Measurements from ENCODE around the gene FOXK1. TPM values are rescaled to one million over a fixed set of nuclear protein-coding genes. Genes with fewer than 3 reads are reported as not detected.
"Not testable (repeated sequence)": the region's sequence is repeated elsewhere in the genome, so short reads cannot be mapped to it uniquely, and the experiment has no call there.

Gene FOXK1
- total RNA-seq: 37.7 and 37.9 TPM in 2 replicates

GRCh38 chr7:4681886-4682620 is at the start of gene FOXK1:
TSS of gene FOXK1 (plus strand) at chr7:4682295. CDS start at chr7:4682309, 14 bp downstream.
- peak within 1 kb of the TSS; percentile 99 for H3K27ac Mint-ChIP-seq
- H3K36me3 Mint-ChIP-seq (ENCODE audit: low read depth): peaks cover 9% of the 10 kb centered on the region
- no peaks in the 10 kb centered on the region for H3K9me3 Mint-ChIP-seq
- peaks cover 28% of the 10 kb centered on the region for H3K4me1 Mint-ChIP-seq (ENCODE audit: low read depth)
- intact Hi-C loops (cut with micrococcal nuclease): loop anchor here (1.0 to 5.0 kb wide), 2 partner anchors 41 to 365 kb away; partner anchors contain the start of gene RBAK
- peak; percentile 75 for DNase-seq (ENCODE audit: low spot score)
- peak within 1 kb of the TSS; percentile 99 for H3K4me3 Mint-ChIP-seq
- H3K27me3 Mint-ChIP-seq (ENCODE audit: insufficient read depth): peaks cover 2% of the 10 kb centered on the region

DNA sequence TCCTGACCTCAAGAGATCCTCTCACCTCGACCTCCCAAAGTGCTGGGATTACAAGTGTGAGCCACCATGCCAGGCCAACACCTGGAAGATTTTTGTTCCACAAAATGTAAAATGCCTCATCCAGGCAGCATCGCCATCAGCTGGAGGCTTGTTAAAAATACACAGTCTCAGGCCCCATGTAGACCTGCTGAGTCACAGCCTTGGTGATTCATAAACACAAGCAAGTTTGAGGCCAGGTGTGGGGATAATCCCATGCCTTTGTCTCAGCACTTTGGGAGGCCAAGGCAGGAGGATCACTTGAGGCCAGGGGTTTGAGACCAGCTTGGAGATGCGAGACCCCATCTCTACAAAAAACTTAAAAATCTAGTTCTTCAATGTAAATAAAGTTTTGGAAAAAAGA is 49.1 kb upstream of the FOXK1 start:
- no peak for DNase-seq (ENCODE audit: low spot score)
- Mint-ChIP-seq H3K4me3 (no peak overlapping the region), H3K27ac (no peak overlapping the region), H3K9me3 (no peaks in the 10 kb centered on the region), H3K36me3 (ENCODE audit: low read depth) (no peaks in the 10 kb centered on the region), H3K4me1 (ENCODE audit: low read depth) (peaks cover 4% of the 10 kb centered on the region), H3K27me3 (ENCODE audit: insufficient read depth) (no peaks in the 10 kb centered on the region)
- intact Hi-C loops (cut with micrococcal nuclease): no loop called here

DNA sequence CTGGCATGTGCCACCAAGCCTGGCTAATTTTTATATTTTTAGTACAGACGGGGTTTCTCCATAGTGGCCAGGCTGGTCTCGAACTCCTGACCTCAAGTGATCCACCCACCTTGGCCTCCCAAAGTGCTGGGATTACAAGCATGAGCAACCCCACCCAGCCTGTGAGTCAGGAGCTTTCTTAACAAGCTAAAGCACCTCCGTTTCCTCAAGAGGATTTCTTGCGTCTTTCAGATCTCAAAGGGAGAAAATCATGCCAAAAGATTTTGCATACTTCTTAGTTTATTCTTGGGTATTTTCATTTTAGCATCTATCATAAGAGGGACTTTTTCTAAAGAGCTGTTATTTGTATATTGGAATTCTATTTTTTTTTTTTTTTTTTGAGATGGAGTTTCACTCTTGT is 47.9 kb upstream of the FOXK1 start:
- DNase-seq (ENCODE audit: low spot score): no peak
- no peak overlapping the region for H3K4me3 Mint-ChIP-seq
- intact Hi-C loops (cut with micrococcal nuclease): no loop called here
- no peaks in the 10 kb centered on the region for H3K36me3 Mint-ChIP-seq (ENCODE audit: low read depth)
- H3K27me3 Mint-ChIP-seq (ENCODE audit: insufficient read depth): no peaks in the 10 kb centered on the region
- no peak overlapping the region for H3K27ac Mint-ChIP-seq
- peaks cover 12% of the 10 kb centered on the region for H3K4me1 Mint-ChIP-seq (ENCODE audit: low read depth)
- H3K9me3 Mint-ChIP-seq: no peaks in the 10 kb centered on the region

DNA sequence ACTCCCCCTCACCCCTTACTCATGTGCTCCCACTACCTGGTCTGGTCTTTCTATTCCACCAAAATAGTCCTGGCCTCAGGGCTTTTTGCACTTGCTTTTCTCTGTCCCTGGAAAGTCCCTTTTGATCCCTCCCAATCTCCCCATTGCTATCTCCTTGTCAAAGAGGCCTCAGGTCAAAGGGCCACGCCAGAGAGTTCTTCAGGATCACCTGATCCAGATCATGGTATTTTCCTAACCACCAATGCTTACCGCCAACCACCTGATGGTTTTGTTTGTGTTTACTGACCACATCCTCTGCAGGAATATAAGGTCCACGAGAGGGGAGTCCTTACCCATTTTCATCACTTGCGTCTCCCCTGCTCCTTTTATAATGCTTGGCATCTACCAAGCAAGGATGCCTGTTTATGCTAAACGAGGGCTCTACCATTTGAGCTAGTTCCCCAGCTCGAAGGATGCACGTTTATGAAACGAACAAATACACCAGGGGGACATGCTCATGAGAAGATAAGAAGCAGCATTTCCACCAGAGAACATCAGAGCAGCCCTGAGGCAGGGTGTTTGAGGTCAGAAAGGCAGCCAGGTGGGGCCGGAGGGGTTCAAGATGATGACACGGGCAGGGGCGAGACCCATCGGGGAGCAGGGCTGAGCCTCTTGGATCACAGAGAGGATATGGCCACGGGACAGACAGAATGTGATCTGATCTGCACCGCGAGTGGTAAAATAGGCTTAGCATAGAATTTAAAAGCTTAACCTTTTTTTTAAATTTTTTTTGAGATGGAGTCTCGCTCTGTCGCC is 43.1 kb upstream of the FOXK1 start:
- peak overlapping the region; percentile 20 for H3K27ac Mint-ChIP-seq
- intact Hi-C loops (cut with micrococcal nuclease): no loop called here
- no peak for DNase-seq (ENCODE audit: low spot score)
- H3K36me3 Mint-ChIP-seq (ENCODE audit: low read depth): no peaks in the 10 kb centered on the region
- H3K27me3 Mint-ChIP-seq (ENCODE audit: insufficient read depth): no peaks in the 10 kb centered on the region
- no peak overlapping the region for H3K4me3 Mint-ChIP-seq
- peaks cover 19% of the 10 kb centered on the region for H3K4me1 Mint-ChIP-seq (ENCODE audit: low read depth)
- H3K9me3 Mint-ChIP-seq: no peaks in the 10 kb centered on the region

- Mint-ChIP-seq H3K4me3 (peak overlapping the region; percentile 79), H3K9me3 (no peaks in the 10 kb centered on the region), H3K4me1 (ENCODE audit: low read depth) (peaks cover 19% of the 10 kb centered on the region), H3K27ac (no peak overlapping the region), H3K36me3 (ENCODE audit: low read depth) (no peaks in the 10 kb centered on the region), H3K27me3 (ENCODE audit: insufficient read depth) (no peaks in the 10 kb centered on the region)
- intact Hi-C loops (cut with micrococcal nuclease): loop anchor here (1.0 kb wide), 3 partner anchors 41 to 134 kb away; partner anchors contain the start of genes AP5Z1 and FOXK1
- DNase-seq (ENCODE audit: low spot score): no peak
Observed at GRCh38 chr7:4641091-4641666, 40.9 kb upstream of the FOXK1 start.

DNA sequence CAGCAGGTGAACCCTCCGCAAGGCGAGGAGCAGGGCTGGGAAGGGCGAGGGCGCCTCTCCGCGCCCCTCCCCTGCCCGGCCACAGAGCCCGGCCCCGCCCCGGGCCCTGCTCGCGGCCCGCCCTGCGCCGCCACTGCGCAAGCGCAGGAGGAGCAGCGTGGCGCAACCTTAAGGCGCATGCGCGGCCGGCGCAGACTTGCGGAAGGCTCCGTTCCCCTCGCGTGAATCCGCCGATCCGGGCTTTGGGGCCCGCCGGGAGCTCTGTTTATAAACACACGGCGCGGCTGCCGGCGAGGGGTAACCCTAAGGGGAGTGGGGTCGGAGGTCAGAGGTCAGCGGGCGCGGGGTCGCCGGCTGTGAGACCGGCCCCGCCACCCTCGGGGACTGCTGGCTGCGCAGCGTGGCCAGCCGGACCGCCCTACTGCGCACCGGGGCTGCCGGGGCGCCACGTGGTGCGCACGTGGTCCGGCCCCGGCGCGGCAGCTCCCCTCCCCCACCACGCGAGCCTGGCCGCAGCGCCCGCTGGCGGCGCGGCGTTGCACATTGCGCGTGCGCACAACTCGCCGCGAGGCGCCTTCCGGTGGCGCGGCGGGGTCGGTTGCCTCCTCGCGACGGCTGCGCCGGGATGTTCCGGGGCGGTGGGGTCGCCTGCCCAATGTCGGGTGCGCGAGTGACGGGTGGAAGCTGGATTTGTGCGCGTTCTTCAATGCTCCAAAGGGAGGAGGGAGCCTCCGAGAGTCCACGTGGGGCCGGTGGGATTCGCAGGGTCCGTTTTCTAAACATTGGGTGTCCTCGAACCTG is 40.2 kb upstream of the FOXK1 start:
- peak; percentile 96 for DNase-seq (ENCODE audit: low spot score)
- H3K4me1 Mint-ChIP-seq (ENCODE audit: low read depth): peaks cover 19% of the 10 kb centered on the region
- H3K27ac Mint-ChIP-seq: peak overlapping the region; percentile 86
- peak overlapping the region; percentile 93 for H3K4me3 Mint-ChIP-seq
- H3K36me3 Mint-ChIP-seq (ENCODE audit: low read depth): no peaks in the 10 kb centered on the region
- no peaks in the 10 kb centered on the region for H3K9me3 Mint-ChIP-seq
- H3K27me3 Mint-ChIP-seq (ENCODE audit: insufficient read depth): no peaks in the 10 kb centered on the region
- intact Hi-C loops (cut with micrococcal nuclease): loop anchor here (1.0 to 2.0 kb wide), 4 partner anchors 31 to 133 kb away; partner anchors contain the start of genes AP5Z1 and FOXK1

- intact Hi-C loops (cut with micrococcal nuclease): loop anchor here (2.0 kb wide), 1 partner anchor 32 kb away; no protein-coding TSS in a partner anchor
- H3K27ac Mint-ChIP-seq: peak overlapping the region; percentile 86
- peak overlapping the region; percentile 93 for H3K4me3 Mint-ChIP-seq
- DNase-seq (ENCODE audit: low spot score): no peak
- H3K9me3 Mint-ChIP-seq: no peaks in the 10 kb centered on the region
- peaks cover 19% of the 10 kb centered on the region for H3K4me1 Mint-ChIP-seq (ENCODE audit: low read depth)
- no peaks in the 10 kb centered on the region for H3K27me3 Mint-ChIP-seq (ENCODE audit: insufficient read depth)
- no peaks in the 10 kb centered on the region for H3K36me3 Mint-ChIP-seq (ENCODE audit: low read depth)
Observed at GRCh38 chr7:4642468-4643203, 39.5 kb upstream of the FOXK1 start.

GRCh38 chr7:4643204-4643471 is 39.0 kb upstream of the FOXK1 start:
- not testable (repeated sequence) for H3K9me3 Mint-ChIP-seq; H3K36me3 Mint-ChIP-seq (ENCODE audit: low read depth); DNase-seq (ENCODE audit: low spot score); H3K27me3 Mint-ChIP-seq (ENCODE audit: insufficient read depth); H3K27ac Mint-ChIP-seq
- intact Hi-C loops (cut with micrococcal nuclease): loop anchor here (2.0 kb wide), 1 partner anchor 32 kb away; no protein-coding TSS in a partner anchor
- Mint-ChIP-seq H3K4me3 (peak overlapping the region; percentile 93), H3K4me1 (ENCODE audit: low read depth) (peaks cover 14% of the 10 kb centered on the region)

GRCh38 chr7:4645246-4645645 is 36.8 kb upstream of the FOXK1 start:
- Mint-ChIP-seq H3K4me1 (ENCODE audit: low read depth) (peaks cover 6% of the 10 kb centered on the region), H3K9me3 (no peaks in the 10 kb centered on the region), H3K4me3 (no peak overlapping the region), H3K36me3 (ENCODE audit: low read depth) (no peaks in the 10 kb centered on the region), H3K27me3 (ENCODE audit: insufficient read depth) (no peaks in the 10 kb centered on the region), H3K27ac (no peak overlapping the region)
- intact Hi-C loops (cut with micrococcal nuclease): no loop called here
- DNase-seq (ENCODE audit: low spot score): no peak

DNA sequence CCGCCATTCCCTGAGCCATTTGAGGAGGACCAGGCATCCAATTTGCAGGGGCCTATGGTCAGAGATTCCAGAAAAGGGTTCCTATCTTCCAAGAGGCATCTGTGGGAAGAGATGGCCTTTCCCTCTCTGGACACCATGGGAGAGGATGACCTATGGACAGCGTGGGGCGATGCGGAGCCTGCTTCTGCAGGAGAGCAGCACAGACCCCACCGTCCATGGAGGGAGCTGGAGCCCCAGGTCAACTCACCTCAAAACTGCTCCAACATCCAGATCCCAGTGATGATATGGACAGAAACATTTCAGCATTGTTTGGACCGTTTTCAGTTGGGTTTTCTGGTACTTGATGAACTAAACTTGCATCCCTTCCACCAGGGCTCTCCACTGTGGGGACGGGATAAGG is 34.0 kb upstream of the FOXK1 start:
- Mint-ChIP-seq H3K27ac (no peak overlapping the region), H3K4me1 (ENCODE audit: low read depth) (no peaks in the 10 kb centered on the region), H3K9me3 (no peaks in the 10 kb centered on the region), H3K4me3 (no peak overlapping the region), H3K27me3 (ENCODE audit: insufficient read depth) (no peaks in the 10 kb centered on the region), H3K36me3 (ENCODE audit: low read depth) (no peaks in the 10 kb centered on the region)
- no peak for DNase-seq (ENCODE audit: low spot score)
- intact Hi-C loops (cut with micrococcal nuclease): no loop called here

- Mint-ChIP-seq H3K4me3 (no peak overlapping the region), H3K4me1 (ENCODE audit: low read depth) (no peaks in the 10 kb centered on the region), H3K9me3 (no peaks in the 10 kb centered on the region), H3K36me3 (ENCODE audit: low read depth) (no peaks in the 10 kb centered on the region), H3K27ac (no peak overlapping the region), H3K27me3 (ENCODE audit: insufficient read depth) (no peaks in the 10 kb centered on the region)
- no peak for DNase-seq (ENCODE audit: low spot score)
- intact Hi-C loops (cut with micrococcal nuclease): no loop called here
Observed at GRCh38 chr7:4650433-4651047, 31.6 kb upstream of the FOXK1 start.

- no peaks in the 10 kb centered on the region for H3K4me1 Mint-ChIP-seq (ENCODE audit: low read depth)
- H3K9me3 Mint-ChIP-seq: peaks cover 12% of the 10 kb centered on the region
- H3K27me3 Mint-ChIP-seq (ENCODE audit: insufficient read depth): no peaks in the 10 kb centered on the region
- H3K36me3 Mint-ChIP-seq (ENCODE audit: low read depth): peaks cover 2% of the 10 kb centered on the region
- intact Hi-C loops (cut with micrococcal nuclease): no loop called here
- no peak overlapping the region for H3K27ac Mint-ChIP-seq
- DNase-seq (ENCODE audit: low spot score): no peak
- H3K4me3 Mint-ChIP-seq: no peak overlapping the region
Observed at GRCh38 chr7:4653771-4654170, 28.3 kb upstream of the FOXK1 start.
